ENCODE measurements around the gene PRUNE2. TPM values are rescaled to one million over a fixed set of nuclear protein-coding genes. Genes with fewer than 3 reads are reported as not detected.

Gene PRUNE2
- polyA plus RNA-seq, 3 donors, result 0.72 to 1.8 (median 1.5) TPM

GRCh38 chr9:76717176-76717575 is 188.7 kb downstream of the PRUNE2 start:
- intact Hi-C loops (cut with micrococcal nuclease), result no loop called here
- no peaks in the 10 kb centered on the region for H3K9me3 ChIP-seq (replicated peaks in 1 of 2; ENCODE audit: control insufficient read depth in 1 of 2, insufficient read depth in 1 of 2, low read length in 2 of 2)
- DNase-seq, result no peak
- WGBS (ENCODE audit: insufficient coverage), result 50% methylated on average over 1 of the region's 5 CpGs
- no peak overlapping the region for H3K9ac ChIP-seq (ENCODE audit: insufficient read depth, low read length, poor library complexity, severe bottlenecking)
- peaks cover 6 to 8% of the 10 kb centered on the region in 2 donors for H3K4me1 ChIP-seq (ENCODE audit: control insufficient read depth in 1 of 2, insufficient read depth in 2 of 2, low read length in 2 of 2)
- H3K36me3 ChIP-seq (replicated peaks in 1 of 2; ENCODE audit: control insufficient read depth in 1 of 2, insufficient read depth in 2 of 2, low read length in 2 of 2), result no peaks in the 10 kb centered on the region
- peaks cover 14% of the 10 kb centered on the region for H3K4me1 Mint-ChIP-seq
- peak overlapping the region in 1 of 7 donors; percentile 7 for H3K27ac Mint-ChIP-seq
- no peaks in the 10 kb centered on the region for H3K9me3 Mint-ChIP-seq
- no peak overlapping the region for H2AFZ ChIP-seq (ENCODE audit: insufficient read depth, low read depth, low read length, poor library complexity, severe bottlenecking)
- H3K27ac ChIP-seq (ENCODE audit: low read depth in 1 of 2, low read length in 2 of 2), result no peak overlapping the region
- H3K4me2 ChIP-seq (replicated peaks; ENCODE audit: extremely low read depth, low read length, poor library complexity, severe bottlenecking), result no peak overlapping the region
- H3K36me3 Mint-ChIP-seq, result no peaks in the 10 kb centered on the region
- no peaks in the 10 kb centered on the region for H4K20me1 ChIP-seq (ENCODE audit: insufficient read depth, low read length)
- no peaks in the 10 kb centered on the region for H3K27me3 ChIP-seq (ENCODE audit: control insufficient read depth in 2 of 2, insufficient read depth in 2 of 2, low read length in 2 of 2)
- H3K79me2 ChIP-seq (ENCODE audit: insufficient read depth, low read length), result no peaks in the 10 kb centered on the region
- H3K4me3 Mint-ChIP-seq, result no peak overlapping the region
- peaks cover 8 to 10% (median 10%) of the 10 kb centered on the region in 3 donors for H3K27me3 Mint-ChIP-seq (ENCODE audit: low read depth in 3 of 3)
- no peak overlapping the region for H3K4me3 ChIP-seq (replicated peaks in 1 of 3; ENCODE audit: low read depth in 2 of 3, low read length in 3 of 3)
- TF ChIP-seq CTCF (IDR thresholded peaks at IDR 0.05), result no peak

GRCh38 chr9:76716085-76716672 is 189.7 kb downstream of the PRUNE2 start:
- TF ChIP-seq CTCF (IDR thresholded peaks at IDR 0.05), result no peak
- Histone ChIP-seq H3K9me3 (replicated peaks in 1 of 2; ENCODE audit: control insufficient read depth in 1 of 2, insufficient read depth in 1 of 2, low read length in 2 of 2) (no peaks in the 10 kb centered on the region), H2AFZ (ENCODE audit: insufficient read depth, low read depth, low read length, poor library complexity, severe bottlenecking) (no peak overlapping the region), H3K79me2 (ENCODE audit: insufficient read depth, low read length) (no peaks in the 10 kb centered on the region), H3K27me3 (ENCODE audit: control insufficient read depth in 2 of 2, insufficient read depth in 2 of 2, low read length in 2 of 2) (no peaks in the 10 kb centered on the region), H4K20me1 (ENCODE audit: insufficient read depth, low read length) (no peaks in the 10 kb centered on the region), H3K9ac (ENCODE audit: insufficient read depth, low read length, poor library complexity, severe bottlenecking) (no peak overlapping the region), H3K27ac (ENCODE audit: low read depth in 1 of 2, low read length in 2 of 2) (no peak overlapping the region), H3K4me3 (replicated peaks in 1 of 3; ENCODE audit: low read depth in 2 of 3, low read length in 3 of 3) (no peak overlapping the region), H3K4me2 (replicated peaks; ENCODE audit: extremely low read depth, low read length, poor library complexity, severe bottlenecking) (no peak overlapping the region), H3K4me1 (ENCODE audit: control insufficient read depth in 1 of 2, insufficient read depth in 2 of 2, low read length in 2 of 2) (peaks cover 6 to 8% of the 10 kb centered on the region in 2 donors), H3K36me3 (replicated peaks in 1 of 2; ENCODE audit: control insufficient read depth in 1 of 2, insufficient read depth in 2 of 2, low read length in 2 of 2) (no peaks in the 10 kb centered on the region)
- no peak for DNase-seq
- intact Hi-C loops (cut with micrococcal nuclease), result no loop called here
- no peaks in the 10 kb centered on the region for H3K36me3 Mint-ChIP-seq
- peaks cover 6 to 8% (median 7%) of the 10 kb centered on the region in 3 donors for H3K27me3 Mint-ChIP-seq (ENCODE audit: low read depth in 3 of 3)
- no peak overlapping the region for H3K4me3 Mint-ChIP-seq
- peaks cover 14% of the 10 kb centered on the region for H3K4me1 Mint-ChIP-seq
- no peaks in the 10 kb centered on the region for H3K9me3 Mint-ChIP-seq
- H3K27ac Mint-ChIP-seq, result no peak overlapping the region
- 100% methylated on average over 2 of the region's 7 CpGs for WGBS (ENCODE audit: insufficient coverage)

All from CD14-positive monocyte (primary cell).